Renal pelvis (tissue), 4 donors: Measurements from ENCODE around the gene MBD3. TPM values are rescaled to one million over a fixed set of nuclear protein-coding genes. Genes with fewer than 3 reads are reported as not detected.
"Not testable (repeated sequence)": the region's sequence is repeated elsewhere in the genome, so short reads cannot be mapped to it uniquely, and the experiment has no call there.

Experiments used
- DNase-seq: peaks from one replicate; pipeline ENCODE4 v3.0.0-alpha.2; 2013
- polyA plus RNA-seq, 3 donors: library from polyadenylated mRNA; unstranded; fragments of 120-200 nt; gene quantifications; one replicate each; pipeline ENCODE4 v1.2.1, GENCODE V29; 2013; ENCODE audit not compliant: insufficient read length in 3 of 3

Gene MBD3
- polyA plus RNA-seq, 3 donors: 70.0 to 83.4 (median 82.8) TPM

DNA sequence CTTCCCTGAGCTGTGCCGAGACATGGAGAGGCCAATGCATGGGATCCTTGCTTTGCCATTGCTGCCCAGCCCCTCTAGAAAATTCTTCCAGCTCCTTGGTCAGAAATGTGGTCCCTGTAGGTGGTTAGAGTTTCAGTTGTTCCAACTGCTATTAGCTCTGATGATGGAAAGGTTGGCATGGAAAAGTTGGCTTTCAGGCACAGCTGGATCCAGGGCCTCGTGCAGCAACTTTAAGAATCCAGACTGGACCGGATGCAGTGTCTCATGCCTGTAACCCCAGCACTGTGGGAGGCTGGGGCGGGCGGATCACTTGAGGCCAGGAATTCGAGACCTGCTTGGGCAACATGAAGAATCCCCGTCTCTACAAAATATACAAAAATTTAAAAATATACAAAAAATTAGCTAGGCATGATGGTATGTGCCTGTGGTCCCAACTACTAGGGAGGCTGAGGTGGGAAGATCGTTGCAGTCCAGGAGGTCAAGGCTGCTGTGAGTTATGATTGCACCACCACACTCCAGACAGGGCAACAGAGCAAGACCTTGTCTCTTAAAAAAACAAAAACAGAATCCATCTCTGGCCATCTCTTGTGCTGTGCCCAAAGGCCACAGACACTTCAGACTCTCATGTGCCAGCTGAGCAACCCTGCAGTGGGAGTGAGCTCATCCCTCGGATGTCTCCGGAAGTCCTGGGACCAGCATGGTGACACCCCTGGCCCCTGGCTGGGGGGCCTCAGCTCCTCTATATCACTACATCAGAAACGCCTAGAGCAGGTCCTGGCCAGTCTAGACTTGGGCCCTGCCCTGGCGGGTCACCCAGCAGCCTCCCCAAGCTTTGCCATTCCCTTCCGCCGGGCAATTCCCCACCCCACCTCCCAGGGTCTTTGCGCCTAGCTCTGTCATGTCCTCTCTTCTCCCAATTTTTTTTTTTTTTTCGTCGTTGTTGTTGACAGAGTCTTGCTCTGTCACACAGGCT lies 41.3 kb downstream of the MBD3 start:
- no peak for DNase-seq

DNA sequence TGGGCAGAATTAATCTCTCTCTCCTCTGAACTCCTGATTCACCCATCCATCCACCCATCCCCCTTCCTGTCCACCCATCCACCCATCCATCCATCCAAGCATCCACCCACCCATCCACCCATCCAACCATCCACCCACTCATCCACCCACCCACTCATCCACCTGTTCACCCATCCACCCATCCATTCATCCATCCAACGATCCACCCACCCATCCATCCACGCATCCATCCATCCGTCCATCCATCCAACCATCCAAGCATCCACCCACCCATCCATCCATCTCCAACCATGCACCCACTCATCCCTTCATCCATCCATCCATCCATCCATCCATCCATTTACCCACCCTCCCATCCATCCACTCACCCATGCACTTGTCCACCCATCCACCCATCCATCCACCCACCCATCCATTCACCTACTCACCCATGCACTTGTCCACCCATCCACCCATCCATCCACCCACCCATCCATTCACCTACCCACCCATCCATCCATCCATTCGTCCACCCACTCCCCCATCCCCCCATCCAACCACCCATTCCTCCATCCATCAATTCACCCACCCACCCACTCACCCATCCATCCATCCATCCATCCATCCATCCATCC lies 43.2 kb downstream of the MBD3 start:
- DNase-seq: no peak

DNA sequence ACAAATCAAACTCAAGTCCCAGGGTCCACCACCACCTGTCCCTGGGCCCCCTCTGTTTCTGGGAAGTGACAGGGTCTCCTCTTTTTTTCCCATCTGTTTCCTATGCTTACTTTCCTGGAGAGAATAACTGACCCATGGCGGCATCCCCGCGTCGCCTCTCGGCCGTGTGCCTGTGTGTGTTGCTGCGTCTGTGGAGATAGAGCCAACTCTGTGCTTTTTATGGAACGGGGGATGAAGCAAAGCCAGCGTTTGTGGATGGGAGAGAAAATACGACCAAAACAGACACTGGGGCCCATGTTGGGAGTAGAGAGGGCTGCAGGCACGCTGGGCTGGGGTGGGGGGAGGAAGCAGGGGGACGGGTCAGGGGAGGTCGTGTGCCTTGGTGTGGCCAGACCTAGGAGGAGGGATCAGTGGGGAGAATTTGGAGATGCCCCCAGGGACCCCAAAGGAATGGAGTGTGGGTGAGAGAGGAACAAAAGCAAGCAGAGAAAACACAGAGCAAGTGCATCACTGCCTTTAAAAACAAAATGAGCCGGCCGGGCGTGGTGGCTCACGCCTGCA lies 52.2 kb downstream of the MBD3 start:
- no peak for DNase-seq

DNA sequence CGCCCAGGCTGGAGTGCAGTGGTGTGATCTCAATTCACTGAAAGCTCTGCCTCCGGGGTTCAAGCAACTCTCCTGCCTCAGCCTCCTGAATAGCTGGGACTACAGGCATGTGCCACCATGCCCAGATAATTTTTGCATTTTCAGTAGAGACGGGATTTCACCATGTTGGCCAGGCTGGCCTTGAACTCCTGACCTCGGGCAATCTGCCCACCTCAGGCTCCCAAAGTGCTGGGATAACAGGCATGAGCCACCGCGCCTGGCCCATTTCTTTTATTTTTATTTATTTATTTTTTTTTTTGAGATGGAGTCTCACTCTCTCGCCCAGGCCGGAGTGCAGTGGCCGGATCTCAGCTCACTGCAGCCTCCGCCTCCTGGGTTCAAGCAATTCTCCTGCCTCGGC lies 52.9 kb downstream of the MBD3 start:
- not testable (repeated sequence) for DNase-seq

DNA sequence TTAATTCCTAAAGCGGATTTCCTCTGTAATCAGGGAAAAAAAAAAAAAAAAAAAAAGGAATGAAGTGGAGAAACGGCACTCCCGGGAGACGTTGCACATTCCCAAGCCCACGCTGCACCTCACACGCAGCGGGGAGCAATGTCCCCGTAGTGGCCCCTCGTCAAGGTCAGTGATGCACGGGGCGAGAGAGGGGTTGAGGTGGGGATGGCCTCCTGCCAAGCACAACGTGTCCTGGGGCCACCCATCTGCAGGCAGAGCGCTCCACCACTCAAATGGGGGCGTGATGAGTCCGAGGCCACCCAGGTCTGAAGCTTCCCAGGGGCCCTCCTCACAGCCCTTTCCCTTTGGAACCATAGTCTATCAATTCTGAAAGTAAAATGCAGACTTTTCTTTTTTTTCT lies 53.7 kb downstream of the MBD3 start:
- DNase-seq: no peak

DNA sequence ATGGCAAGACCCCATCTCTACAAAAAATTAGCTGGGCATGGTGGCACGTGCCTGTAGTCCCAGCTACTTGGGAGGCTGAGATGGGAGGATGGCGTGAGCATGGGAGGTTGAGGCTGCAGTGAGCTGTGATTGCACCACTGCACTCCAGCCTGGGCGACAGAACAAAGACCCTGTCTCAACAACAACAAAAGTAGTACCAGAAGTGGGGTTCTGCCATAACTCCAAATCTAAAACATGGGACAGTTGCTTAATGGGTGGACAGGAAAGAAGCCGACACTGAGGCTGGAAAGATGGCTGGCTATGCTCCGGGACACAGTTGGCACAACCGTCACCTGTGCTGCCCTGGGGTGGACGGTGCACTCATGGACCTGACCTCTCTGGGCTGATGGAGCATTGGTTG lies 57.0 kb downstream of the MBD3 start:
- DNase-seq: not testable (repeated sequence)

DNA sequence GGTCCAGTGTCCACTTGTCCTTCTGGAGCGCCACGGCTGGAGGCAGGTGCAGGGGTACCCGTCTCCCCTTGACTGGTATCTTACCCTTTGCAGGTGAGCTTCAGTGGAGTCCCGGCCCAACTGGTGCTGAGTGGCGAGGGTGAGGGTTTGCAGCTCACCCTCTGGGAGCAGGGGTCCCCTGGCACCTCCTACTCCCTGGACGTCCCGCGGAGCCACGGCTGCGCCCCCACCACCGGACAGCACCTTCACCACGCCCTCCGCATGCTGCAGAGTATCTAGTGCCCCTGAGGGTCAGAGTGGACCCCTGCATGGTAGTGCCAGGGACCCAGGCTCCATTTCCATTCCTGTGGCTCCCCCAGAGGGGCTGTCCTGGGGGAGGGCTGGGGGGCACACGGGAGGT lies 57.7 kb downstream of the MBD3 start:
- DNase-seq: no peak

DNA sequence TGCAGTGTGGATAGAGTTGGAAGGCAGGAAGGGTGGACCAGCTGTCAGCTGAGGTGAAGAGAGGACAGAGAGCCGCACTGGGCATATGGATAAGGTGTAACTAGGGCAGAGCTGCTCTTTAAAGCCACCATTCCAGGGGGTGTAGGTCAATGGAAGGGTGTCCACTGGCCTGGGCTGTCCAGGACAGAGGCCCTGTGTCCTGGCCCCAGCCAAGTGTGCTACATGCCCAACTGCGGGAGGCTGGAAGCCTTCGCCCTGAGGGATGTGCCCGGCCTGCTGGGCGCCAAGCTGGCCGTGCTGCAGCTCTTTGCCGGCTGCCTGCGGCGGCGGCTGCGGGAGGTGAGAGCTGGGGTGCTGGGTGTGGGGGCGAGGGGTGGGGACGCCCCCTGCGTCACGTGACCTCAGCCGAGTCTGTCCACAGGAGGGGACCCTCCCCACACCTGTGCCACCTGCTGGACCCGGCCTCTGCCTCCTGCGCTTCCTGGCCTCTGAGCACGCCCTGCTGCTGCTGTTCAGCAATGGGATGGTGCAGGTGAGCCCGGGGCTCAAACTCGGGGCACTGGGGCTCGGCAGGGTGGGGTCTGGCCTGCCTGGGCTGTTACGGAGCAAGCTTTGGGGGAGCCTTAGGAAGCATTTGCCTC lies 59.0 kb downstream of the MBD3 start:
- no peak for DNase-seq

DNA sequence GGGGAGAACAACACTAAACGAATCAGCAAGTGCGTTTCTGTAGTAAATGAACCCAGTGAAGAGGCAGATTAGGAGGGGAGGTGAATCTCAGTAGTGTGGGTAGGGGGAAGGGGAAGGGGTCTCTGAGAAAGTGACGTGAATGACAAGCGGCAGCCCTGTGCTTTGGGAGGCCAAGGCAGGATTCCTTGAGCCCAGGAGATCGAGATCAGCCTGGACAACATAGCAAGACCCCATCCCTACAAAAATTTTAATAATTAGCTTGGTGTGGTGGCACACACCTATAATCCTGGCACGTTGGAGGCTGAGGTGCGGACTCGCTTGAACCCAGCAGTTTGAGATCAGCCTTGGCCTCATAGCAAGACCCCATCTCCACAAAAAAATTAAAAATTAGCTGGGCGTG lies 60.7 kb downstream of the MBD3 start:
- no peak for DNase-seq

DNA sequence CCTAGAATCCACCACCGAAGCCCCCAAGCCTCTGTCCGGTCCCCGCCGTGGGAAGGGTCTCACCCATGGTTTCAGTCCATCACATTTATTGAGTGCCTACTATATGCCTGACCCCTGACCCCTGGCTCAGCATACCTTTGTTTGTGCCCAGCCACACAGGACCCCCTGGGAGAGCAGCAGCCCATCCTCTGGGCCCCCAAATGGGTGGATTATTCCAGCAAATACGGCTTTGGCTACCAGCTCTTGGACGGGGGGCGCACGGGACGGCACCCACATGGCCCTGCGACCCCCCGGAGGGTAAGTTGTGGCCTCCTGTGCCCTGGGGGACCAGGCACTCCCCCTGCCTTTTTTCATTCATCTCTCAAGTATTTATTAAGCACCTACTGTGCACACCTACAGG lies 61.1 kb downstream of the MBD3 start:
- no peak for DNase-seq

DNA sequence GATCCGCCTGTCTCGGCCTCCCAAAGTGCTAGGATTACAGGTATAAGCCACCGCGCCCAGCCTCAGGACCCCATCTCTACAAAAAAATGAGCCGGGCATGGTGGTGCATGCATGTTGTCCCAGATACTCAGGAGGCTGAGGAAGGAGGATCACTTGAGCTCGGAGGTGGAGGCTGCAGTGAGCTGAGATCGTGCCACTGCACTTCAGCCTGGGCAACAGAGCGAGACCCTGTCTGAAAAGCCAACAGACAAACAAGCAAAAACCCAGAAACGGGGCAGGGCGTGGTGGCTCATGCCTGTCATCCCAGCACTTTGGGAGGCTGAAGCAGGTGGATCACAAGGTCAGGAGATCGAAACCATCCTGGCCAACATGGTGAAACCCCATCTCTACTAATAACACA lies 61.8 kb downstream of the MBD3 start:
- DNase-seq: not testable (repeated sequence)

DNA sequence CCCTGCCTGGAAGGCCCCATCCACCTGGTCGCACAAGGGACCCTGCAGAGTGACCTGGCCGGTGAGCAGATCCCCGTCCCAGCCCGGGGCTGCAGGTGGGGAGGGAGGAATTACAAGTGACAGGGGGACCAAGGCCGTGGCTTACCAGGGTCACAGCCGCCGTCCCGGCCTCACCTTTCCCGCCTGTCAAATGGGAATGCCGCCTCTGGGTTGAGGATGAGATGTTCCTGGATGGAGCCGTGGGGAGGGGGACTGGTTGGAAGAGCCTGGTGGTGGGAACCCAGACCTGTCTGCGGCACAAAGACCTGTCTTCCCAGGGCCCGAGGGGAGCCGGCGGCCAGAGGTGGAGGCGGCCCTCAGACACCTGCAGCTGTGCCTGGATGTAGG lies 63.2 kb downstream of the MBD3 start:
- no peak for DNase-seq

DNA sequence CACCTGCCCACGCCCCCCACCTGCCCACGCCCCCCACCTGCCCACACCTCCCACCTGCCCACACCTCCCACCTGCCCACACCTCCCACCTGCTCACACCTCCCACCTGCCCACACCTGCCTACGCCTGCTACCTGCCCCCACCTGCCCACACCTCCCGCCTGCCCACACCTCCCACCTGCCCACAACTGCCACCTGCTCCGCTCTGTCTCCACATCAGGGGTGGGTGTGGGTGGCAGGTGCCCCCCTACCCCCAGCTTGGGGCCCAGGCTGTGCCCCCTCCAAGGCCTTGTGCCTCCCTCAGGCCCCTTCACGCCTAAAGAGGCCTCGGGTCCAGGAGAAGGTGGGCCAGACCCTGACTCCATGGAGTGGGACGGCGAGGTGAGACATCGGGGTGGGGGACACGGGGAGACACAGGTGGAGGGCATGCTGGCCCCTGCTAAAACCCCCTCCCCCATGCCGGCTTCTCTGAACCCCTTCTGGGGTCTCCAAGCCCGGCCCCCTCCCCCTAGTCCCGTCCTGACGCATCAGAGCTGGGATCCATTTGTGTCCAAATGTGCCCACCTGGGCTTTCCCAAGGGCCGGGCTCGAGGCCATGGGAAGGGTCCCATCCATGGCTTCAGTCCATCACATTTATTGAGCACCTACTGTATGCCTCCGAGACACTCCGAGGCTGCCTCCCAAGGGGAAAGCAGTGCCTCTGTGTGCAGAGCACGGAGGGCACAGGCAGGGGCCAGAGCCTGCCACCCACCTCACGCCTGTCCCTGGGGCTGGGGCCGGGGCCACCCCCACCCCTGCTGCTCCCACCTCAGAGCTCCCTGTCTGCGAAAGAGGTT lies 63.9 kb downstream of the MBD3 start:
- no peak for DNase-seq

DNA sequence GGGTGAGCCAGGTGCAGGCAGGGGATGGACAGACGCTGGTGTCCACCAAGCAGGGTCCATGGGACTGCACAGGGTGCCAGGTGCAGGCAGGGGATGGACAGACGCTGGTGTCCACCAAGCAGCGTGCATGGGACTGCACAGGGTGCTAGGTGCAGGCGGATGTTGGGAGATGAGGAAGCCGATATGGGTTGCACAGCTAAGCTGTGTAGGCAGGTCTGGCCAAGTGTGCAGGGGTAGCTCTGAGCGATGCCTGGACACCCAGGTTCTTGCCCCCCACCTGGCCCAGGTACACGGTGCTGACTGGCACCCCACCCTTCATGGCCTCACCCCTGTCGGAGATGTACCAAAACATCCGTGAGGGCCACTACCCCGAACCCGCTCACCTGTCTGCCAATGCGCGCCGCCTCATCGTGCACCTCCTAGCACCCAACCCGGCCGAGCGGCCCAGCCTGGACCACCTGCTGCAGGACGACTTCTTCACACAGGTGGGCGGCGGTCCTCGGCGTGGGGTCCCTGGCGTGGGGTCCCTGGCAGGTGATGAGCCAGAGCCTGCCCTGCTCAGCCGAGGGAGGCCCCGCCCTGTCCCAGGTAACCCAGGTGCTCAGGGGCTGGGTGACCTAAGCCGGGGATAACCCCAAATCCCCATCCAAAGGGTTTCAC lies 64.9 kb downstream of the MBD3 start:
- no peak for DNase-seq

DNA sequence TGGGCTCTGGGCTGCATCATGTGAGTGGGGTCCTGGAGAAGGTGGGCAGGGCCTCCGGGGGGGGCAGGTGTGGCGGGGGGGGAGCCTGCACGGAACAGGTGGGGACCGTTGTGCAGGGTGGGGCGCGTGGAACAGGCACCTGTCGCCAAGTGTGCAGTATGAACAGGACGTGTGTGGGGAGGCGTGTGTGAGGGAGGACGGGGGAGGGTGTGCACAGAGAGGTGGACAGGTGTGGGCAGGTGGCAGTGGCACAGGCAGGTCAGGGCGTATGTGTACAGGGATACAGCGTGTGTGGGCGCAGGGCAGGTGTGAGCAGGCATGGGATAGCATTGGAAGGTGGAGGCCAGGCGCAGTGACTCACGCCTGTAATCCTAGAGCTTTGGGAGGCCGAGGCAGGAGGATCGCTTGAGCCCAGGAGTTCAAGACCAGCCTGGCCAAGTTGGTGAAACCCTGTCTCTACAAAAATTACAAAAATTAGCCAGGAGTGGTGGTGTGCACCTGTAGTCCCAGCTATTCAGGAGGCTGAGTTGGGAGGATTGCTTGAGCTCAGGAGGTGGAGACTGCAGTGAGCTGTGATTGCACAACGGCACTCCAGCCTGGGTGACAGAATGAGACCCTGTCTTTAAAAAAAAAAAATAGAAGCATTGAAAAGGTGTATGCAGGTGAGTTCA lies 65.6 kb downstream of the MBD3 start:
- DNase-seq: no peak

DNA sequence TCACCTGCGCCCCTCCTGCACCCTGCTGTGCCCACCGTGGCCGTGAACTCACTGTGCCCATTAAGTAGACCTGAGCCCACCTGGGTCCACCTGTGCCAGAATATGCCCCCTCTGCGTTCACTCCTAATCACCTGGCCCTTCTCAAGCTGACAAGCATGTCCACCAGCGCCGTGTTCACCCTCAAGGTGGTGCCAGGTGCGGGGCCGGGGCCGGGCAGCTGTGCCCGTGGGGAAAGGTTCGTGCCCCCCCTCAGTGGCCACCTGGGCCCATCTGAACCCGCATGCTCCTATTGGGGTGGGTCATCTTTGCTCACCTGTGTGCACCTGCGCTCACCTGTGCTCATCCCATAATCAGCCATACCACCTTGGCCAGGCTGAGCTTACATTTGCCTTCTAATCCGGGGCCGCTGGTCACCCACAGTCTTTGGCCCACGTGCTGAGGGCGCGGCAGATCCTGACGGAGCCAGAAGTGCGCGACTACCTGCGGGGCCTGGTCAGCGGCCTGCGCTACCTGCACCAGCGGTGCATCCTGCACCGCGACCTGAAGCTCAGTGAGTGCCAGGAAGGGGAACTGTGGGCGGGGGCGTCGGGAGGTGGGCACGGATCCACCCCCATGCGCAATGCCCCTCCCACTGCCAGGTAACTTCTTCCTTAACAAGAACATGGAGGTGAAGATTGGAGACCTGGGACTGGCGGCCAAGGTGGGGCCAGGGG lies 66.4 kb downstream of the MBD3 start:
- DNase-seq: no peak

DNA sequence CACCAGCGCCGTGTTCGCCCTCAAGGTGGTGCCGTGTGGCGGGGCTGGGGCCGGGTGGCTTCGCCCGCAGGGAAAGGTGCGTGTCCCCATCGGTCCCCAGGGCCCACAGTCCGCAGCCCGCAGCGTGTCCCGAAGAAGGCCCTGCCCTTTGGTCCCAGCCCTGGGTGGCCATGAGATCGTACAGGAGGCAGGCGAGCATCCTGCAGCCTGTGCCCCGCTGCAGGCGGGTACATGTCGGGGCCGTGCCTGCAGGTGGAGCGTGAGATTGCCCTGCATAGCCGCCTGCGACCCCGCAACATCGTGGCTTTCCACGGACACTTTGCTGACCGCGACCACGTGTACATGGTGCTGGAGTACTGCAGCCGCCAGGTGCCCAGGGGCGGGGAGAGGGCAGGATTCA lies 67.3 kb downstream of the MBD3 start:
- DNase-seq: no peak

DNA sequence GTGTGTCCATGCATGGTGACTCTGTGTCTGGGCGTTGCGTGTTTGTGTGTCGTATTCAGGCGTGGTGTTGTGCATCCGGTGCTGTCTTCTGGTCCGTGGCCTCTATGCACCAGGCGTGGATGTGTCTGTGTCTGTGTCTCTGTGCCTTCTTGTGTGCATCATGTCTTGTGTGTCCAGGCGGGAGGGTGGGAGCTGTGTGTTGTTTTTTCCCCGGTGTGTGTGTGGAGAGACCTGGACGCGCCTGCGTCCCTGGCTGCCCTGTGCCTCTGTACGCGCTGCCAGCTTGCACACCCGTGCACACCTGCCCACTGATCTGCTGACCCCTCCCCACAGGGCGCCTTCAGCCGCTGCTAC lies 67.7 kb downstream of the MBD3 start:
- no peak for DNase-seq

DNA sequence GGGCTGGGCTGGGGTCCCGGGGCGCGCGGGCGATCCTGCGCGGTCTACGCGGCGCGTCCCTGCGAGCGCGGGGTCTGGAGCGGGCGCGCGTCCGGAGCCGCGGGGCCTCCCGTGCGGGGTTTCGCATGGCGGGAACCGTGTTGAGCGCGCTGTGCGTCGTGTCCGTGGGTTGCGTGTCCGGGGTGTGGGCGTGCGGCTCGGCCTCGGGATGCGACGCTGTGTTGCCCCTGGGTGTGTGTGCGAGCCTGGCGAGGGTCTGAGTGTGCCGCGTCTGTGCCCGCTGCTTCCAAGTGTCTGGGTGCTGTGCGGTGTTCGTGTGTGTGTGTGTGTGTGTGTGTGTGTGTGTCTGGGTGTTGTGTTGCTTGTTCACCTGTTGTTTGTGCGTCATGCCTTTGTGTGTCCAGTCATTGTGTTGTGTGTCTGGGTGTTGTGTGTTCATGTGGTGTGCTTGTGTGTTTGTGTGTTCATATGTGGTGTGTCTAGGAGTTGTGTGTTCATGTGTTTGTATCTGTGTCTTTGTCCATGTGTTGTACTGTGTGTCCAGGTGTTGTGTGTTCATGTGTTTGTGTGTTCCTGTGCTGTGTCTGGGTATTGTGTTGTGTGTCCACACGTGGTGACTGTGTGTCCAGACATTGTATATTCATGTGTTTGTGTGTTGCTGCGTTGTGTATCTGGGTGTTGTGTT lies 68.2 kb downstream of the MBD3 start:
- DNase-seq: no peak
